Measurements from ENCODE around the gene PTPRU. TPM values are rescaled to one million over a fixed set of nuclear protein-coding genes. Genes with fewer than 3 reads are reported as not detected.

Gene PTPRU
- total RNA-seq, 2 donors from 2014 or later = 13.6 to 18.2 TPM

- DNase-seq = no peak
- intact Hi-C loops (cut with DNase I) = no loop called here
- ATAC-seq = no peak
Measured at GRCh38 chr1:29338908-29339575, 102.7 kb downstream of the PTPRU start.

- DNase-seq (no peak), ATAC-seq (no peak)
- intact Hi-C loops (cut with DNase I) = no loop called here
Measured at GRCh38 chr1:29341936-29342335, 105.6 kb downstream of the PTPRU start.

DNA sequence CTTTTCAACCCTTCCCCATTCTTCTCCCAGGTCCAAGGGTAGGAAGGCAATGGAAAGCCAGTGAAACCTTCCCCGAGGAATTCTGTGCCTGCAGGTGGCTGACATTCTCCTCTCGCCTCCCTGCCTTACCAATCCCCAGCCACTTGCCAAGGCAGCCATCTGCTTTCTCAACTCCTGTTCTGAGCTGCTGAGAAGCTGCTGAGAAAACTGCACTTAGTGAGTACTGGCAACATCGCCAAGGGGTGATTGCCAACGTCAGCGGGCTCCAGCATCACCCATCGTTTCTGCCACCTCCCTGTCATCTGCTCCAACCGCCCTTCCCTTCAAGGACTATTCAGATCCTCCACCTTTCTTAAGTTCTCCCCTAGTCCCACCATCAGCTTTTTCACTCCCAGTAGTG, 106.0 kb downstream of the PTPRU start:
- intact Hi-C loops (cut with DNase I) = no loop called here
- ATAC-seq (no peak), DNase-seq (no peak)

- intact Hi-C loops (cut with DNase I) = no loop called here
- no peak for ATAC-seq
- DNase-seq = no peak
Measured at GRCh38 chr1:29342983-29343382, 106.7 kb downstream of the PTPRU start.

- intact Hi-C loops (cut with DNase I) = no loop called here
- no peak for ATAC-seq
- DNase-seq = no peak
Measured at GRCh38 chr1:29343476-29343875, 107.2 kb downstream of the PTPRU start.

DNA sequence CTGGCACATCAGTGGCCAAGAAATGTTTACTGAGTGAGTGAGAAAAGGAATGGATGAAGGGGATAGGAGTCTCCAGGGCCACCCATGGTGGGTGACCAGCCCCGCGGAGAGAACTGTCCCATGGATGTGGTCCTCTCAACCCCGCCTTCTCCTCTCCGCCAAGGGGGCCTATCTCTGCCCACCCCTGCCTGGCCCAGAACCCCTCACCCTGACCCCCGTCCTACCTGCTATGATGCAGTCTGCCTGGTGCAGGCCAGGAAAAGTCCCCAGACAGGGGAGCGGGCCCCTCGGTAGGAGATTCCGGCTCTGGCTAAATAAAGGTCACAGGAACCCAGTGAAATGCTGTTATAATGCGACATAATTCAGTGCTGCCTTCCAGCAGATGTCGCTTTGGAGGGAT, 107.6 kb downstream of the PTPRU start:
- ATAC-seq = no peak
- intact Hi-C loops (cut with DNase I) = no loop called here
- no peak for DNase-seq

DNA sequence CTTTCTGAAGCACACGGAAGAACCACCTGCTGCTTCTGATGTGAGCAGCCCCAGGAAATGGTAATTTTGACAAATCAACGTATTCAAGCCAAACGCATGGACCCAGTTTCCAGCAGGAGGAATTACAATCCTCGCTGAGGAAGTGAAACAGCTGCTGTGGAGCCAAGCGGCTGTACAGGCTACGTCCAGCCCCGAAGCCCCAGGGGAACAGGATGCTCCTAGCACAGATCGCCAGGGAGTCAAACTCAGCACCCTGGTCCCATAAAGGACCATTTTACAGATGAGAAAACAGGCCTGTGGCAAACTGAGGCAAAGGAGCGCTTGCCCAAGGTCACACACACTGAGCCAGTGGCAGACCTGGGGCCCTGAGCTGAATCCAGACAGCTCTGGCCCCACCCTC, 108.0 kb downstream of the PTPRU start:
- intact Hi-C loops (cut with DNase I) = no loop called here
- ATAC-seq (no peak), DNase-seq (no peak)

DNA sequence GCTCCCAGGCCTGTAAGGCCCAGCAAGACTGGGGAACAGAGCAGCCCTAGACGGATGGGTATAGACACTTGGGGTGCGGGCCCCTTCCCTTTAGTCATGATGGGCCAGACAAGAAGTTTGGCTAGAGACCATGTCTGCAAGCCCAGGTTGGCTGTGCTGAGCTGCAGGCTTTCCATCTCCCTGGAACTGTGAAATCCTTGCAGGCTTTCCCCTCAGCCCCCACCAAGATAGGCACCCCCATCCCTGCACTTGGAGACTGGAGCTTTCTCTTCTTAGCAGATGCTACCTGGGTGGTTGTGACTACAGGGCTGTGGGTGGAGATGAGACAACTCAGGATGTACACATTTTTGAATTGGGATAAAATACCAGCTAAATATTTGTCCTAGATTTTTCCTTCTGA, 110.3 kb downstream of the PTPRU start:
- DNase-seq = no peak
- intact Hi-C loops (cut with DNase I) = no loop called here
- ATAC-seq = no peak

DNA sequence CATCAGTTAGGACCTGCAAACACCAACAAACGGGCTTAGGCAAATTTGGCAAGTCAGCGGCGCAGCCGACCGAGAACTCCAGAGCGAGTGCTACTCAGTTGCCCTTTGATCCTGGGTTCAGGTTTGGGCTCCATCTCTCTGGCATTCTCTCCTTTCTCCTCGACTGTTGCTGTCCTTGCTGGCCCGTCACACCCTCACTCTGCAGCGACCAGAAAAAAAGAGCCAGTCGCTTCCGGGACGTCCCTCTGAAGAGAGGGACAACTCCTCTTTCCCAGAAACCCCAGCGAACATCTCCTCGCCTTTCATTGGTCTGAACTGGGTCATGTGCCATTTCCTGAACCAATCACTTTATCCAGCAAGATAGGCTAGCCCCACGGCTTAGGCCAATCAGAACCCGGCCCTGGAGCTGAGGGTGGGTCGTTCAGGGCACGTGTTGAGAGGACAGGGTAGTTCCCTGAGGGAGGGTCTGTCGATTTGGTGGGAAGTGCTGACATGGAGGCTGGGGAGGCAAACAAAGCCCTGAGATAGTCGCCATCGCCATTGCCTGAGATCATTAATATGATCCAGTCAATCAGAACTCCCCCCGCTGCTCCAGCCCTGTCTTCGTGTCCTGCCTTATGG, 113.7 kb downstream of the PTPRU start:
- ATAC-seq (no peak), DNase-seq (no peak)
- intact Hi-C loops (cut with DNase I) = no loop called here

- no peak for DNase-seq
- no peak for ATAC-seq
- intact Hi-C loops (cut with DNase I) = no loop called here
Measured at GRCh38 chr1:29352719-29353420, 116.5 kb downstream of the PTPRU start.

- ATAC-seq (no peak), DNase-seq (no peak)
- intact Hi-C loops (cut with DNase I) = no loop called here
Measured at GRCh38 chr1:29354511-29355098, 118.3 kb downstream of the PTPRU start.

DNA sequence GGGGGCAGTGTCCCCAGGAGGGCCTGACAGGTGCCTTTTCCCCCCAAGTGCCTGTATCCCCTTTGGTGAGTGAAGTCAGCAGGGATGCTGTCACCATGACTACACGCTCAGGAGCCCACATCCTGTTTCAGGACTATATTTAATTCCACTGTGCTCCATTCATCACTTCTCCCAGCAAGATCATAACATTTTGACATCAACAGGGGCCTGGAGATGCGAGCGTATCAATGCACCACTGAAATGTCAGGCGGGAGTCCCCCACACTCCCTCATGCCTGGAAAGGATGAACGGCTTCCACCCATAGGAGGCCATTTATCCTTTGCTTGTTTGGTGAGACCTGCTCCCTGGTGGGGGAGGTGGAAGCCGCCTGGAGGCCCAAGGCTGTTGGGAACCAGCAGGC, 119.1 kb downstream of the PTPRU start:
- intact Hi-C loops (cut with DNase I) = no loop called here
- no peak for ATAC-seq

GRCh38 chr1:29356663-29357062, 120.3 kb downstream of the PTPRU start:
- intact Hi-C loops (cut with DNase I) = no loop called here
- DNase-seq (no peak), ATAC-seq (no peak)

More for the DNA sequence above, 119.1 kb downstream of the PTPRU start:
- no peak for DNase-seq

GRCh38 chr1:29357452-29357851, 121.1 kb downstream of the PTPRU start:
- no peak for ATAC-seq
- intact Hi-C loops (cut with DNase I) = no loop called here

DNA sequence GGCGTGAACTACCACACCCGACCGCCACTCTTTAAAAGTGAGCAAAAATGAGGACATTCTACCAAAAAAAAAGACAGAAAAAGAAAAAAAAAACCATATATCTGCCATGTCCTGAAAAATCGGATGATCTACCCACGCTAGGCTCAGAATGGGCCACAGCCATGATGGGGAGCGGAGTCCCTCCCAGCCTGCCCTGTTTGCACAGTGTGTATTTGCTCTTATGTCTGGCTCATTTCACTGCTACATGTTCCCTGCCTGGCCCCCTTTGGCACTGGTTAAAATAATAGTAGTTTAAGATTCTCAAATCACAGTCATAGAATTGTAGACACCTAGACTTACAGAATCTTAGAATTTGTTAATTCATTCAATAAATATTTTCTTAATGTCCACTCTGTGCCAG, 121.9 kb downstream of the PTPRU start:
- no peak for DNase-seq
- intact Hi-C loops (cut with DNase I) = no loop called here
- ATAC-seq = no peak

More at GRCh38 chr1:29357452-29357851, 121.1 kb downstream of the PTPRU start:
- DNase-seq = no peak

GRCh38 chr1:29360768-29361167, 124.4 kb downstream of the PTPRU start:
- DNase-seq = no peak
- intact Hi-C loops (cut with DNase I) = no loop called here
- ATAC-seq = no peak

DNA sequence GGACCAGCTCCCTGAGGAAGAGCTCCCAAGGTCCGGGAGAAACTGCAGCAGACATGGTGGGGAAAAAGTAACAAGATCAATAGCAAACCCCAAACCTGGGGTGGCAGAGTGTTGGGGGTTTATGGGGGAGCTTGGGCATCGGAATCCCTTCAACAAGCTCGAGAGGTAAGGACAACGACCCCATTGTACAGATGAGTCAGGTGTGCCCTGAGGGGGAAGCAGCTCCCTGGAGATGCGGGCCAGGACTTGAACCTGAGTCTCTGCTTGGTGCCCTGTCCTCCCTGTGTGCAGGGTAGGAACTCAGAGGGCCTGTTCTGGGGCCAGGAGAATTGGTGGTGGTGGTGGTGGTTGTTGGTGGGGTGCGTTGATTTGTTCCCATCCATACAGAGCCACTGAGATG, 125.4 kb downstream of the PTPRU start:
- intact Hi-C loops (cut with DNase I) = no loop called here
- no peak for ATAC-seq

DNA sequence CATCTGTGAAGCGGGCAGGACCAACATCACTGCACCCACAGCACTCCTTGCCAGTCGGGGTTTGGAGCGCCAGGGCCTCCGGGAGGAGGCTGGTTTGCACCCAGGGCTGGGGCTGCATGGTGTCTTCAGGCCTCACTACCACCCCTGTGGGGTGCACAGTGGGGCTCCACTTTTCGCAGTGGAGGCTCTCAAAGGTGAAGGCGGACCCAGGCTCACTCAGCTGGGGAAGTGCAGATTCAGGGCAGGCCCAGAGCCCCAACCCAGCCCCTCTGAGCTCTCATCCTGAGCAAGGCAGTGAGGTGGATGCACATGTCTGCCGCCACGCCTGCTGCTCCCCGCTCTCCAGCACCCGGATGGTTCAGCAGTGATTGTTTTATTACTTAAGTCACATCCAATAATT, 125.8 kb downstream of the PTPRU start:
- ATAC-seq (no peak), DNase-seq (no peak)
- intact Hi-C loops (cut with DNase I) = no loop called here

More for the DNA sequence above, 125.4 kb downstream of the PTPRU start:
- no peak for DNase-seq

- ATAC-seq (no peak), DNase-seq (no peak)
- intact Hi-C loops (cut with DNase I) = no loop called here
Measured at GRCh38 chr1:29362764-29363163, 126.4 kb downstream of the PTPRU start.

DNA sequence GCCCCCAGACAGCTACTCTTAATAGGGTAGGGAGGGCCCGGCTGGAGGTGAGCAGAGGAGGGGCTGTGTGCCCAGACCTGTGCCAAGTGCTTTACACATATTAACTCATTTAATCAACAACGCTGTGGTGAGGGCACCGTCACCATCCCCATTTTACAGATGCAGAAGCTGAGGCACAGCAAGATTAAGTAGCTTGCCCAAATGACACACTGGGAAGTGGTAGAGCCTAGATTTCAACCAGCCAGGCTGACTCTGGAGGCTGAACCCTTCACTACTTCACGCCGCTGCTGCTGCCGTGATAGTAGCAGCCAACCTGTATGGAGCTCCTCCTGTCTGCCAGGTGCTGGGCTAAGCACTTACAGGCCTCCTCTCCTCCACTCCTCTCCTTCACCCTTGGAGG, 127.2 kb downstream of the PTPRU start:
- no peak for DNase-seq
- ATAC-seq = no peak
- intact Hi-C loops (cut with DNase I) = no loop called here

Measured in left cardiac atrium (tissue), 4 donors.